ENCODE data around the gene LASP1NB.

The LASP1NB gene

GRCh38 chr17:38921756-38922411 is 3.5 kb upstream of the LASP1NB start (continued):
- TF ChIP-seq ZNF296 (CRISPR knock-in tag; conservative IDR thresholded peaks at IDR 0.05): no peak
- TF ChIP-seq ZNF556 (CRISPR knock-in tag; IDR thresholded peaks at IDR 0.05; ENCODE audit: borderline replicate concordance): no peak
- TF ChIP-seq SETDB1 (CRISPR knock-in tag; IDR thresholded peaks at IDR 0.05; ENCODE audit: borderline replicate concordance): no peak
- 0 out of 2 replicates have a peak, but pooled peaks have one; percentile 21 for TF ChIP-seq POLR2G (IDR thresholded peaks at IDR 0.05; ENCODE audit: low read depth, low read length)
- peak; percentile 43; the same call in 1 of the 2 replicates for TF ChIP-seq PAF1 (CRISPR knock-in tag; IDR thresholded peaks at IDR 0.05)
- TF ChIP-seq ZNF33B (CRISPR knock-in tag; IDR thresholded peaks at IDR 0.05): no peak
- TF ChIP-seq ZFX (CRISPR knock-in tag; IDR thresholded peaks at IDR 0.05; ENCODE audit: low read depth): no peak

- FAIRE-seq (no peak), DNase-seq (ENCODE audit: low spot score) (no peak), ATAC-seq (peak; percentile 56)
- H3K36me3 ChIP-seq (replicated peaks in 1 of 2; ENCODE audit: control insufficient read depth in 1 of 2, insufficient read depth in 2 of 2, low read length in 2 of 2): peaks cover 12 to 25% of the 10 kb centered on the region in 2 experiments
- no TSS peak for BruUV-seq (replicated peaks)
- H3K4me2 ChIP-seq (ENCODE audit: low read depth, low read length): no peak overlapping the region
- no peaks in the 10 kb centered on the region for H3K79me2 ChIP-seq (ENCODE audit: insufficient read depth, low read length)
- peaks cover 18% of the 10 kb centered on the region for H3K4me1 ChIP-seq (ENCODE audit: insufficient read depth, low read length)
- ChIA-PET CTCF (ENCODE audit: low intra/inter-chr PET ratio, low total read pairs) (no interaction called here), POLR2A (interaction anchor here (1.1 to 4.6 kb wide), 4 partner anchors 8 to 69 kb away, joined by 3 to 35 read pairs (median 4); partner anchors contain the start of genes LASP1 and RPL23)
- H3K27me3 ChIP-seq (ENCODE audit: control insufficient read depth in 1 of 2, insufficient read depth in 2 of 2, low read length in 2 of 2): no peaks in the 10 kb centered on the region
- intact Hi-C loops (cut with micrococcal nuclease; ENCODE audit: unreplicated experiment): no loop called here
- no peaks in the 10 kb centered on the region; the same call in 1 of the 2 replicates for H4K20me1 ChIP-seq (ENCODE audit: insufficient read depth, low read length)
- 49% methylated on average over 5 of the region's 6 CpGs for WGBS (ENCODE audit: low lambda C conversion rate)
- no peak overlapping the region for H2AFZ ChIP-seq (ENCODE audit: low read length)
- H3K4me3 ChIP-seq (replicated peaks in 1 of 3; ENCODE audit: insufficient read depth in 1 of 3, low read depth in 2 of 3, low read length in 3 of 3): no peak overlapping the region
- H3K9ac ChIP-seq (ENCODE audit: insufficient read depth, low read depth, low read length): no peak overlapping the region
- H3K27ac ChIP-seq (ENCODE audit: extremely low read length, insufficient read depth, low read length): no peak overlapping the region
- in situ Hi-C loops (cut with HindIII; ENCODE audit: extremely low pct_ligation_motif_present, low pct_unique_long_range_greater_than_20kb): no loop called here
- H3K9me3 ChIP-seq (ENCODE audit: low read length): no peaks in the 10 kb centered on the region
- no peak for TF ChIP-seq KDM4B (CRISPR knock-in tag; IDR thresholded peaks at IDR 0.05)
- 0 out of 2 replicates have a peak, but pooled peaks have one; percentile 9 for TF ChIP-seq TRIM24 (CRISPR knock-in tag; IDR thresholded peaks at IDR 0.05)
- no peak for TF ChIP-seq PRDM10 (CRISPR knock-in tag; IDR thresholded peaks at IDR 0.05; ENCODE audit: low read depth)
- no peak for TF ChIP-seq GFI1 (CRISPR knock-in tag; IDR thresholded peaks at IDR 0.05; ENCODE audit: borderline replicate concordance)
- no peak for TF ChIP-seq ZFP1 (CRISPR knock-in tag; IDR thresholded peaks at IDR 0.05)
- TF ChIP-seq RNF2 (conservative IDR thresholded peaks at IDR 0.05; ENCODE audit: low read depth): no peak
- no peak for TF ChIP-seq SRSF9 (IDR thresholded peaks at IDR 0.05; ENCODE audit: borderline replicate concordance, insufficient read depth, low read depth, low read length, poor library complexity, severe bottlenecking)
- 0 out of 2 replicates have a peak, but pooled peaks have one; percentile 23 for TF ChIP-seq KDM2A (CRISPR knock-in tag; IDR thresholded peaks at IDR 0.05; ENCODE audit: borderline replicate concordance, low read depth)
Observed at GRCh38 chr17:38922538-38923297, 2.7 kb upstream of the LASP1NB start.

Measured in HepG2 (cell line).